DMS 273 (cell line): ENCODE results near the gene FOXO3.

Source experiments
- DNase-seq: peaks from one replicate; lab custom pipeline; 2025; ENCODE audit not compliant: unreplicated experiment; lab: John Stamatoyannopoulos, UW

FOXO3 gene

GRCh38 chr6:108574457-108575141 is 13.9 kb downstream of the FOXO3 start:
- no peak for DNase-seq

GRCh38 chr6:108575905-108576494 is 15.3 kb downstream of the FOXO3 start:
- no peak for DNase-seq

GRCh38 chr6:108576709-108577108 is 16.0 kb downstream of the FOXO3 start:
- DNase-seq: no peak

- DNase-seq: no peak
Observed at GRCh38 chr6:108578166-108578565, 17.4 kb downstream of the FOXO3 start.

GRCh38 chr6:108578595-108579327 is 18.0 kb downstream of the FOXO3 start:
- DNase-seq: no peak

- DNase-seq: no peak
Observed at GRCh38 chr6:108579328-108579721, 18.6 kb downstream of the FOXO3 start.

- DNase-seq: no peak
Observed at GRCh38 chr6:108580646-108581045, 19.9 kb downstream of the FOXO3 start.

GRCh38 chr6:108581237-108581931 is 20.7 kb downstream of the FOXO3 start:
- DNase-seq: peak; percentile 31

- DNase-seq: no peak
Observed at GRCh38 chr6:108581932-108582475, 21.3 kb downstream of the FOXO3 start.

GRCh38 chr6:108582618-108583017 is 21.9 kb downstream of the FOXO3 start:
- no peak for DNase-seq

- DNase-seq: no peak
Observed at GRCh38 chr6:108584323-108584722, 23.6 kb downstream of the FOXO3 start.

GRCh38 chr6:108585359-108585758 is 24.6 kb downstream of the FOXO3 start:
- DNase-seq: no peak

- no peak for DNase-seq
Observed at GRCh38 chr6:108585921-108586536, 25.3 kb downstream of the FOXO3 start.

- no peak for DNase-seq
Observed at GRCh38 chr6:108587258-108588059, 26.7 kb downstream of the FOXO3 start.

- DNase-seq: no peak
Observed at GRCh38 chr6:108588586-108588985, 27.9 kb downstream of the FOXO3 start.

- DNase-seq: peak; percentile 43
Observed at GRCh38 chr6:108589244-108589791, 28.6 kb downstream of the FOXO3 start.

- DNase-seq: no peak
Observed at GRCh38 chr6:108591040-108591816, 30.5 kb downstream of the FOXO3 start.

GRCh38 chr6:108592371-108593337 is 31.9 kb downstream of the FOXO3 start:
- peak; percentile 52 for DNase-seq
